Ovary (tissue), 3 donors: ENCODE measurements around the gene OSBPL6.

ENCODE experiments used
- EP300 ChIP-seq: sonication (generic); formaldehyde crosslinking; IDR thresholded peaks from one replicate; pipeline ENCODE4 v1.6.1; 2017; ENCODE audit warnings: antibody characterized with exemption
- POLR2A ChIP-seq: fragments of 450-650 bp; IDR thresholded peaks from one replicate; pipeline ENCODE4 v1.6.1; 2017; ENCODE audit warnings: antibody characterized with exemption, mild to moderate bottlenecking, moderate library complexity
- TF ChIP-seq, protein P1 (sequence below), 3 donors: fragments of 450-650 bp in 2 of 3; fragments of 200-600 bp in 1 of 3; IDR thresholded peaks; one replicate each; pipeline versions ENCODE4 v1.5.1 to v1.8.0; 2016 to 2022; ENCODE audit warnings: antibody characterized with exemption in 3 of 3, mild to moderate bottlenecking in 1 of 3
- donor health status: DM: no; HTN: no; CAD: no.

DNA sequence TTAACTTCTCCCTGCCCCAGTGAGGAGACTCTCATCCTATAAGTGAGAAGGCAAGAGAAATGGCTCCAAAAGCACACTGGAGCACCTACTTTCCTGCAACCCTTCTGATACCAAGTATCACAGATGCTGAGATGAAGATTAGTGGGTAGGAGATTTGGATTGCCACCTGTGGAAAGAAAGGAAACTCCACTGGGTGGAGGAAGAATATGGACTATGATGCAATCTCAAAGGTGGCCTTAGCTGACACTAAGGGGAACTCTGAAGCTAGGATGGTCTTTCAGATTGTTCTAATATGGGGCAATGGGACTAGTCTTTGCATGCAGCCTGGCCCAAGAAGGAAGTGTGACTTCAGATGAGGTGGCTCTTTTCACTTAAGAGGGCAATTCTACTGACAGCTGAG lies 235.0 kb downstream of the OSBPL6 start:
- TF ChIP-seq, protein P1, sequence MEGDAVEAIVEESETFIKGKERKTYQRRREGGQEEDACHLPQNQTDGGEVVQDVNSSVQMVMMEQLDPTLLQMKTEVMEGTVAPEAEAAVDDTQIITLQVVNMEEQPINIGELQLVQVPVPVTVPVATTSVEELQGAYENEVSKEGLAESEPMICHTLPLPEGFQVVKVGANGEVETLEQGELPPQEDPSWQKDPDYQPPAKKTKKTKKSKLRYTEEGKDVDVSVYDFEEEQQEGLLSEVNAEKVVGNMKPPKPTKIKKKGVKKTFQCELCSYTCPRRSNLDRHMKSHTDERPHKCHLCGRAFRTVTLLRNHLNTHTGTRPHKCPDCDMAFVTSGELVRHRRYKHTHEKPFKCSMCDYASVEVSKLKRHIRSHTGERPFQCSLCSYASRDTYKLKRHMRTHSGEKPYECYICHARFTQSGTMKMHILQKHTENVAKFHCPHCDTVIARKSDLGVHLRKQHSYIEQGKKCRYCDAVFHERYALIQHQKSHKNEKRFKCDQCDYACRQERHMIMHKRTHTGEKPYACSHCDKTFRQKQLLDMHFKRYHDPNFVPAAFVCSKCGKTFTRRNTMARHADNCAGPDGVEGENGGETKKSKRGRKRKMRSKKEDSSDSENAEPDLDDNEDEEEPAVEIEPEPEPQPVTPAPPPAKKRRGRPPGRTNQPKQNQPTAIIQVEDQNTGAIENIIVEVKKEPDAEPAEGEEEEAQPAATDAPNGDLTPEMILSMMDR (IDR thresholded peaks at IDR 0.05), result no peak
- TF ChIP-seq EP300 (no peak), POLR2A (no peak)
